NCI-H2196 treated with DMSO at 0.1 percent for 48 hours (cell line): ENCODE results near the gene TIAM2.
"Not testable (repeated sequence)": the region's sequence is repeated elsewhere in the genome, so short reads cannot be mapped to it uniquely, and the experiment has no call there.

ENCODE experiments used
- DNase-seq: peaks from one replicate; lab custom pipeline; 2025; ENCODE audit not compliant: unreplicated experiment; lab: John Stamatoyannopoulos, UW

TIAM2 gene

DNA sequence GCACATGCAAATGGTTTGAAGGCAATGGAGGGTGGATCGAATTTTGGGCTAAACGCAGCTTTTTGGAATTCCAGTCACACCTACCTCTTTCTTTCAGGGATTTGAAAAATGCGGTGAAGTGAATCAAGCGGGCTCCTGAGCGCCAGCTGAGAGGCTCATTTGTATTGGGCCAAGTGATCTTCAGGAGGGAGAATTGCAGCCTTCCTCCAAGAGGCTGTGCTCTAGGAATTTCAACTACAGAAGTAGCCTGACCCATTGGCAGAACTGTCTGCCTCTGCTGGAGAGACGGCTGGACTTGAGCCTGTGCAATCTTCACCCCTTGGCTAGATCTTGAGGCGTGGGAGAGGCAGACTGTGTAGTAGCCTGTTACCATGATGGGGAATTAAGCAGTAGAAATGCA, 5.7 kb upstream of the TIAM2 start:
- no peak for DNase-seq

DNA sequence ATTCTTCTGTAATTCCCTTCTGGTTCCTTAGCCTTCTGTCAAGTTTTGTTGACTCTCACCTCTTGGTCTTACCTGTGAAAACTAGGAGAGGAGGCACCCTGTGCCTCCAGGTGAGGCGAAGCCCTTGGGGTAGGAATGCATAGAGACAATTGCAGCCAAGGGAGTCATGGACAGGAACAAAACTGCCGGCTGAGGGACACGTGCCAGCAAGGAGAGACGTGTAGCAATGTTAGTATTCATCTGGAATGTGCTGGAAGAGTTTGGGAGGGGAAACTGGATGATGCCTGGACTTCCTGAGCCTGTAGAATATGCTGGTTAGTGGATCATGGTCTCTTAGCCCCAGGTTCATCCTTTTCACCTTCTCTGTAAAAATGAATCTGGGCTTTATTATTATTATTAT, 3.9 kb upstream of the TIAM2 start:
- DNase-seq = no peak

DNA sequence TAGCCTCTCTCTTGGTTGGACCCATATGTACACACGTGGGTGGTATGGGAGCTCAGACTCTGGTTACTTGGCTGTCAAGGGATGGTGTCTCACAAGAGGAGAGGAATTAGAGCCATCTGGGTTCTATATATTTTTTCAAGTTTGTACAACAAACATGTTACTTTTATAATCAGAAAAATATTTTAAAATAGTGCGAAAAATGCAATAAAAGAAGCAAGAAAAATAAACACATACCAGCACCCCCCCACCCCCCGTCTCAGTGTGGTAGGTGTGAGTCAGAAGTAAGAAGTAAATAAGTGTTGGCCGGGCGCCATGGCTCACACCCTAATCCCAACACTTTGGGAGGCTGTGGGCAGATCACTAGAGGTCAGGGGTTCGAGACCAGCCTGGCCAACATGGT, 2.1 kb upstream of the TIAM2 start:
- DNase-seq = no peak

DNA sequence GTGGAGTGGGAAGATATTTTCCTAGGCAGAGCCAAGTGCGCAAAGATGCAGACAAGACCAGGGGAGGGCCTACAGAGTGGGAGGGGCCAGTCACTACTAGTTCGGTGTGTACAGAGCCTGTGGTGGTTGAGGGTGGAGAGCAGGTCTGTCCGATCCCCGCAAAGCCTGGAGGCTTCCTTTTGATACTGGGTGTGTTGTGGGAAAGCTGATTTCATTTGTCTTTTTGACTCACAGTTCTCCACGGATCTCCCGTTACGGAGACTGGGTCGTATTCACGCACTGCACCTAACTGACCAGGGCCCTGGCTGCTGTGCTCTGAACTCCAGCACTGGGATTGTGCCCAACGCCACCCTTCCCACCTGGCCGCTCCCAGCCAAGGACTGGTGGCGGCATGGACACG, 1.4 kb upstream of the TIAM2 start:
- DNase-seq = no peak

DNA sequence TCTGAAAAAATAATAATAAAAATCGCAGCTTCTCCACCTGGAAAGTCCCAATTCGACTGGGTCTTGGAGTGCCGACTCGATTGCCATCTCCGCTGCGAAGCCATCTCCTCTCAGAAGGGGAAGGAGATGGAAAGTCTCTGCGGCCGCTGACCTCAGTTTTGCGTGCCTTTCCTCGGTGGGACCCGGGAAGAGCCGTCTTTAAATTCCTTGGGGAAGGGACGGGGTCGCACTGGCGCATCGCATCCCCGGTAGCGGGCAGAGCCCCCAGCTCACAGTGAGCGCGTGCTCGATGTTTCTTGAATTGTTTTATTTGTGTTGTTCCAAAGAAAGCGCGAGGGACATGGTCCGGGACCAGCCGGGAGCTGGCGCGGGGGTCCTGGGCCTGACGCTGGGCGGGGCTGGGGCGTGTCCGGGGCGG, 270 bp upstream of the TIAM2 start:
- no peak for DNase-seq

DNA sequence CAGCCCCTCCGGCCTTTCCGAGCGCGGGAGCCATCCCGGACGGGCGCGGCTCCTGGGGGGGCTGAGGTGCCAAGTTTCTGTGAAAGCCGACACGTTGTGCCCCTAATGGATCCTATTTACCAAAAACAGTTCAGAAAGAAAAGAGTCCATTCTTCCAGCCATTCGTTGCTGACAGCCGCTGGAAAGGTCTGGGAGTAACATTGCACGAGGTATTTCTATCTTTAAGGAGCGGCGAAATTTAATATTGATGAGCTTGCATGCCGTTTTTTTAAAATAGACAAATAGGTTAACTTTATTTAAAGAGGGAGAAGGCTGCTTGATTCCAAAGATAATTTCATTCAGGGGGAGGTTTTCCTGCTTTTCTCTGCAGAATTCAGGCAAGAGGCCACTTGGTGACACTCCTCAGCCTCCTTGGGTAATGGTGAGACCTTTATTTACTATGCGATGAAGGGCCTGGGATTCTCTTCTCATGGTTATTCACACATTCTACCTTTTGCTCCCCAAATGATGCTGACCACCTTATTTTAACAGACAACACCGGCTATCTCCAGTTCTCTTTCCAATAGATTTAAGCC, 988 bp downstream of the TIAM2 start:
- DNase-seq = no peak

DNA sequence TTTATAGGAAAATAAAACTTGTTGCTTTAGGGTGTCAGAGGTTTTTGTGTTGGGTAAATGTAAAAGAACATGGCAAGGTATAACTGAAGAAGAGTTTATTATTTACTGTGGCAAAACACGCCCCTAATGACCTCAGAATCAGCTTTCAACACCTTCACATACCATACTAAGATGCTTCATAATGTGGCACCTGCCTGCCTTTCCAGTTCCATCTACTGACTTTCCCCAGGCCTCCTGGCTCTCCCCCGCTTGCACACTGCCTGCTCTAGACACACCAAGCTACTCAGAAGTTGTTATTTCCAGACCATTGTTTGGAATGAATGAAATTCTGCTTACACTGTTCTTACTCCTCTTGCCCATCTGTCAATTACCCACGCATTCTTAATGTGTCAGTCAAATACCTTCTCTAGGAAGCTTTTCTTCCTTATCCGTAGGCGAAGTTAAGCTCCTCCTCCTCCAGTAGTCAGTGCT, 1.8 kb downstream of the TIAM2 start:
- no peak for DNase-seq

DNA sequence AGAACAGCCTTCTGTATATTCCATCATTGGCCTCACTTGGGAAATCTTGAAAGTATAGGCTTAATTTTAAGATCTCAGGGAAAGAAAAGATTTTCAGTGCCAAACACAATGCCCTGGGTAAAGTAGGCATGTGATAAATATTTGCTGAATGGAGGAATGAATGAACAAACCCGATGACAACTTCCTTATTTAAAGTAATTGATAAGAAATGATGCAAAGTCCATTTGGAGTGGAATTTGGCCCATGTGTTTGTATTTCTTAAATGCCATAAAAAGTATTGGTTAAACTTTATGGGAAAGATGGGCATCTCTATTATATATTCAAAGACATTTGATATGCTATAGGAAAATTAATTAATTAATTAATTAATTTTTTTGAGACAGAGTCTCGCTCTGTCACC, 3.7 kb downstream of the TIAM2 start:
- no peak for DNase-seq

DNA sequence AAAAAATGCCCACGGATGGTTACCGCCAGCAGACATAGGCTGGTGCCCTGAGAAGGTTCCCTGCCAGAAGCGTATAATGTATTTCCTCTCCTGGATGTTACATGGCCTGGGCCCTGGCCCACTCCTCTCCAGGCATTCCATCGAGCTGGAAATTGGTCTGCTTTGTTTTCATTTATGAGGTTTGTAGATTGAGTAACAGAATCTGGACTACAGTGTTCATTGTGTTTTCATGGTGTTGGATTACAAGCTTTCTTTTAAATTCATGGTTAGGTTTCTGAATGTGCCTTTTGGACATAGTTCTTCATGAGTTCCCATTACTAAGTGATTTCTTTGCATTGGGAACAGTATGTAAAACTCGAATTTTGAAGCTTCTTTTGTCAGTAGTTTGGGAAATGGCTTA, 6.4 kb downstream of the TIAM2 start:
- no peak for DNase-seq

DNA sequence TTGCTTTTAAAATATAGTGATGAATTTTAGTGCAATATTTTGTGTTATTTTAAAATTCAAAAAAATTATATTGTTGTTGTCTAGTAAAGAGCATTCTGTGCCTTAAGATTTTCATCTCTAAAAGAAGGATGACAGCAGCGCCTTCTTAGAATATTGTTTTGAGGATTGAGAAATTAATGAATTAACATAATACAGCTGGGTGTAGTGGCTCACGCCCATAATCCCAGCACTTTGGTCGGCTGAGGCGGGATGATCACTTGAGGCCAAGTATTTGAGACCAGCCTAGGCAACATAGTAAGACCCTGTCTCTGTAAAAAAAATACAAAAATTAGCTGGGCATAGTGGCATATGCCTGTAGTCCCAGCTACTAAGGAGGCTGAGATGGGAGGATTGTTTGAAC, 6.8 kb downstream of the TIAM2 start:
- no peak for DNase-seq

DNA sequence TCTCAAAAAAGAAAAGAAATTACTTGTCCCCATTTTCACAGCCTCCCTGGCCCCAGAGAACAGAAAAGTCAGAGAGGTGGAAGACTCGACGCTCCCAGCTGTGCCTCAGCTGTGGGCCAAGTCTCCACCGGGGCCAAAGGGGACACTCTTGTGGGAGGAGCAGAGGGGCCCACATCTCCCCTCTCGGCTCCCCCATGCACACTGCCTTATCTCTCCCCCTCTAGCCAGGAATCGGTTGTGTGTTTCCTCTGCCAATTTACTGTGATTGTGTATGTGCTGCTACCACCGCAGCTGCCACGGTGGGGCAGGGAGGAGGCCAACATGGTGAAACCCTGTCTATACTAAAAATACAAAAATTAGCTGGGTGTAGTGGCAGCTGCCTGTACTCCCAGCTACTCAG, 8.4 kb downstream of the TIAM2 start:
- no peak for DNase-seq

DNA sequence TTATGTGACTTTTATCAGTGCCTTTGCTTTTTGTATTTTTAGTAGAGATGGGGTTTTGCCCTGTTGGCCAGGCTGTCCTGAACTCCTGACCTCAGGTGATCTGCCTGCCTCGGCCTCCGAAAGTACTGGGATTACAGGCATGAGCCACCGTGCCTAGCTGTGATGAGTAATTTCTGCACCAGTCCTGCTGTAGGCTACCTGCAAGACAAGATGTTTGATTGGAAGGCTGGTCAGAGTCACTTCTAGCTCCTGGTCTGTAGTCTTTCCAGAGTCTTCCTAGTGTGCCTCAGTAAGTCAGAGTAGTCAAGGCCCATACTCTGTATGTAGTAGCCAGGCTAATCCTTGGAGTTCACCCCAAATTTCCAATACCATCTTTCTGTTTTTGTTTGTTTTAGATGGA, 8.9 kb downstream of the TIAM2 start:
- no peak for DNase-seq

DNA sequence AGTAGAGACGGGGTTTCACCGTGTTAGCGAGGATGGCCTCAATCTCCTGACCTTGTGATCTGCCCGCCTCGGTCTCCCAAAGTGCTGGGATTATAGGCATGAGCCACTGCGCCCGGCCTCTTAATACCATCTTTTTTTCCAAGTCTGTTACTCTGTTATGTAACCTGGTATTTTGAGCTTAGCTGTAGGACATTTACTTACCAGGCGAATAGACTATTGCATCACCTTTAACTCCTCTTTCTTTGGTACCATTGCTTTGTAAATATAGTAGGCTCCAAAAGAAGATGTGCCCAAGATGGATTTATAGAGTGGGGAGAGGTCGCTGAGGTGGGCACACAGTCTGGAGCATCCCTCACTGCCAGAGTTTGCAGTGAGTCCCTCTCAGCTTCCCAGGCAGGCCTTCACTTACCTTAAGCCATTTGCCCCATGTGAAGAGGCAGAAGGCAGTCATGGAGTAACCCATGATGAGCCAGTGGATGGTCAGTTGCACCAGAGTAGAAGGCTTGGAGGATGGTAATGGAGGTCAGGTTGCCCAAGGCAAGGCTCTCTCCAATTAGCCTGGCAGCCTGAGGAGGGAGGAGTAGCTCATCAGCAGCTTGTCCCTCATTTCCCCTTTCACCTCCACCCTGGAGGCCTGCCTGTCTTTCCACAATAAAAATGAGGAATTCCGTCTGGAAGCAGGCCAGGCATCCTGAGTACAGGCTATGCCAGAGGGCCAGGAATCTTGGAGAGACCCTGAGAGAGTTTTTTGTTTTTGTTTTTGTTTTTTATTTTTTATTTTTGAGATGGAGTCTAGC, 9.7 kb downstream of the TIAM2 start:
- DNase-seq = no peak

DNA sequence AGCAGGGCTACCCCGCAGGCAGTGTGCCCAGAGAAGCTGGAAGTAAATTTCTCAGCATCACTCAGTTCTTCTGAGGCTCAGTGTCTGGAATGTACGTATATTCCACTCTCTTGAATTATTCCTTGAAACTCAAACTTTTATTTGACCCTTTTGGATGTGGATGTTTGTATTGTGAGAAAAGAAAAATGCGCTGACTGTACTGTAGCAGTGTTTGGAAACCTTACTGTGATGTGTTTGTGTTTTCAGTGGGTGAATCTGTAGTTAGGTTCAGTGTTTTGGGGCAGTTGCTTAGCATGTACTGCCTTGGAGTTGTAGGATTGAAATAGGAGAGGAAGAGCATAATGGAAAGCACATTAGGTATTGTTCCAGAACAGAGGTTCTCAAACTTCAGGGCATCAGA, 13.5 kb downstream of the TIAM2 start:
- DNase-seq = no peak

DNA sequence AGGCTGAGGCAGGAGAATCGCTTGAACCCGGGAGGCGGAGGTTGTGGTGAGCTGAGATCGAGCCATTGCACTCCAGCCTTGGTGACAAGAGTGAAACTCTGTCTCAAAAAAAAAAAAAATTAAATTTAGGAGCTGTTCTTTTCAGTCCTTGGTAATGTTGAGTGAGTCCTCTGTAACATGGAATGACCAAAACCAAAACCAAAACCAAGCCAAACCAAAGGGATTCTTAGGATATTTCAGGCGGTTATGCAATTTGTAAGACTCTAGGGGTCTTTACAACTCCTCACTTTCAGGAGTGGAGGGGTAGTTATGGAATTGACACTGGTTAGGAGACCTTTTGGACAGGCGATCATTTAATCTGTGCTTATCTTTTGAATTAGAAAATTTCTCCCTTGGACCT, 15.8 kb downstream of the TIAM2 start:
- no peak for DNase-seq

DNA sequence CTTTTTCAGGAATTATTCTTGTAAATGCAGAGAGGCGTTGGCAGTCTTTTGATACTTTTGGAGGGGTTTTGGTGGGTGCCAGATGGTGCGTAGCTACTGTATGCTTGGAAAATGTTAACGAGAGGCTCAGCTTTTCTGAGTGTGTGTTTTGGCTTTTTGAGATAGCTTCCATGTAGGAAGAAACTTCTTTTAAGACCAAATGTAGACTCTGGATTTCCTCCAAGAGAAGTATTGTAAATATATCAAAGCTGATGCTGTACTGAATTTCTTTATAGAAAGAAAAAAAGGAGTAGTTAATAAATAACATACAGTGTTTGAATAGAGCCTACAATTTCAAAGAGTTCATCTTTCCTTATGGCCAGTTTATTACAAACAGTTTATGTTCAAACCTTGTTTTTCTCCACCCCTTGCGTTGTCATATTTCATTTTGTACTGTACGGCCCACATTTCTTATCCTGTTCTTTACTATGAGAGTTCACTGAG, 16.7 kb downstream of the TIAM2 start:
- no peak for DNase-seq

DNA sequence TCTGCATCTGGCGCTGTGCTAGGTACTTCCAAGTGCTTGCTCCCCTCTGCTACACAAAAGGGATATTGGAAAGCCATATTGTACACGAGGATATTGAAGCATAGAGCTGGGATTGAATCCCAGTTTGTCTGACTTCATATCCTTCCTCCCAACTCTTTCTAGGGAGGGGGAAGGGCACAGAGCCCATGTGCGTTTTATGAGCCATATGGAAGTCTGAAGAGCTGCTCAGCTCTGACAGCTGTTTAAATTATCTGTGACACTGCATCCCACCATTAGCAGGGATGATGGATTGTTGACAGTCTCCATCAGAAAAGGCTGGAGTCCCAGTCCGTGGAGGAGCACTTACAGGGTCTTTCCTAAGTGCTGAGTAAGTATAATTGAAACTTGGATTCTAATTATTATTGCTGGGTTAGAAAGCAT, 18.4 kb downstream of the TIAM2 start:
- no peak for DNase-seq

DNA sequence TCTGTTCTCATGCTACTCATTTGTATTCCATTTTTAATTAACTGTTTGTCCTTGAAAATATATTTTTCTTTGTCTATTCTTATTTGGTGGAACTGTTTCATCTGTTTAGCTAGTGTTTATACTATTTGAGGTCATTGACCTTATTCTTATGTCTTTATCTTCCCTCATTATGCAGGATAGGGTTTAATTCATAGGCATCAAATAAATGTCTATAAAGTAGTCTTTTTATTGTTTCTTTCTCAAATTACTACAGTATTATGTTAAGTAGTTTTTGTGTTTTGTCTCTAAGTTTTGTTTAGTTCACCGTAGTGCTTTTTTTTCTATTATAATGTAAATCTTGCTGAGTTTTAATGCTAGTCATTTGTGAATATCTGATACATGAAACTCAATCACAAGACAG, 19.0 kb downstream of the TIAM2 start:
- DNase-seq = no peak

DNA sequence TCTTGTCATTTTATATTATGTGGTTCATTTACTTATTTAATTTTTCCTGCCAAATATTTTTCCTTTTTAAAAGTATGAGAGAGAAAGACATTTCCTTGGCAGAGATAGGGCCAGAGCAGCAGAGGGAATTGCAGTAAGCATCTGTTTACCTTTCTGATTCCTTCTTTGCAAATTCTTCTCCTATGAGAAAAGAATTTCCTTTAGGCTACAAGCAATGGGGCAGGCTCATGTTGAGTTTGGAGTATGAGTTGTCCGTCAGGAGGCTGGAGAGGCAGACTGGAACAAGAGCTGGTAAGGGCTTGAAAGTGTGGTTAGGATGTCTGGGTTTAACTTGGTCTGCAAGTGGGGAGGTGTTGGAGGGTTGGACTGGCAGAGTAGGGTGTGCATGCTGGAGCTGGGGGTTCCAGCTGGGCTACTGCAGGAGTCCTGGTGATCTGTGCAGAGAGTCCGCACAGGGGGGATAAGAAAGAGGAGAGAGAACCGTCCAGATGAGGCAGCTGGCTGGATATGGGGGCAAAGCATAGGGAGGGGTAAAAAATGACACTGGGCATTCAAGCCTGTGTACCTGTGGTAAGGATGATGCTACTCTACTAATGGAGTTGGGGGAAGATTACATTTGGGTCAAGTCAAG, 19.7 kb downstream of the TIAM2 start:
- no peak for DNase-seq

DNA sequence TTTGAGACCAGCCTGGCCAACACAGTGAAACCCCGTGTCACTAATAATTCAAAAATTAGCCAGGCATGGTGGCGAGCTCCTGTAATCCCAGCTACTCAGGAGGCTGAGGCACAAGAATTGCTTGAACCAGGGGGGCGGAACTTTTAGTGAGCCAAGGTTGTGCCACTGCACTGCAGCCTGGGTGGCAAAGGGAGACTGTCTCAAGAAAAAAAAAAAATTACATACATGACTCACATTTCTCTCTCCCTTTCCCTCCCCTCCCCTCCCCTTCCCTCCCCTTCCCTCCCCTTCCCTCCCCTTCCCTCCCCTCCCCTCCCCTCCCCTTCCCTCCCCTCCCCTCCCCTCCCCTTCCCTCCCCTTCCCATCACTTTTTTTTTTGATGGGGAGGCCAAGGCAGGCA, 23.3 kb downstream of the TIAM2 start:
- DNase-seq = not testable (repeated sequence)

DNA sequence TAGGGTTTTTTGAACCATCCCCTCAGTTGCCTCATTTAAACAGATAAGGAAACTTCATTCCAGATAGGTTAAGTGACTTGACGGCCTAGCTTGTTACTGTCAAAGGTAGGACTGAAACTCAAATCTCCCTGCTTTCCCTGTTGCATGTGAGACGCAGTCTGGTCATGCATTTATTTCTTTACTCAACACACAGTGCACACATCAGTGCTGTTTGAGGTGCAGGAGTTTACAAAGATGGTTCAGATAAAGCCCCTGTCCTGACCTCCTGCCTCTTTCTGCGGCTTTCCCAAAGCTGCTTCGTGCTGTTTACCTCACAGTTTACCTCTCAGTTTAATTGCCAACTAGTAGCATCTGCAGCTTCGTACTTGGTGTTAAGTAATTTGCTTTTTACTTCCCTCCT, 26.6 kb downstream of the TIAM2 start:
- no peak for DNase-seq

DNA sequence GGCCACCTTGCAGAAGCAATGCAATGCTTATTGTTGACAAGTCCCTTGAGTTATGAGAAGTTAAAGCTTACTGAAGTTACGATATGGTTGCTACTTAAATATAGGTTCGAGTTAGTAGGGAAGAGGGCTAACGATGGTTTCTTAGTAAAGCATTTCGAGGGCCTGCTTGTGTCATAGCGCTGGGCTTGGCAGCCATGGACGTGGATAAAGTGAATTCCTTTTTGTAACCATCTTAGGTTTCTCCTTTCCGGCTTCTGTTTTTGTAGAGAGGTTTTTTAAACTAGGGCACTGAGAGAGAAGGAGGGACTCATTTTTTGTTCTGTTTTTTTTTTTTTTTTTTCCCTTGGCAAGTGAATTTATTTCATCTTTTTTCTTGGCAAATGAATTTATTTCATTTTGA, 27.6 kb downstream of the TIAM2 start:
- no peak for DNase-seq
